CD14-positive monocyte (primary cell): Measurements from ENCODE around the gene FAM181B. TPM values are rescaled to one million over a fixed set of nuclear protein-coding genes. Genes with fewer than 3 reads are reported as not detected.

Source experiments
- DNase-seq, 3 donors: peaks; one replicate each; pipeline ENCODE4 v3.0.0-alpha.2; 2011 to 2022
- H2AFZ ChIP-seq: 2 replicates; pipeline ENCODE4 v1.6.0; 2012; ENCODE audit warnings: mild to moderate bottlenecking, low read depth, low read length, inconsistent platforms; ENCODE audit not compliant: insufficient read depth, poor library complexity, severe bottlenecking
- H3K27ac ChIP-seq, 2 donors: 1 replicate in 1 of 2; 2 replicates in 1 of 2; pipeline ENCODE4 v1.5.1; 2012 to 2013; ENCODE audit warnings: low read length in 2 of 2, control low read depth in 1 of 2, inconsistent platforms in 1 of 2, low read depth in 1 of 2, mild to moderate bottlenecking in 1 of 2
- H3K27me3 ChIP-seq, 2 donors: one replicate each; pipeline versions ENCODE4 v1.6.0 to v1.6.1; 2011 to 2013; ENCODE audit warnings: low read length in 2 of 2; ENCODE audit not compliant: control insufficient read depth in 2 of 2, insufficient read depth in 2 of 2
- H3K36me3 ChIP-seq, 2 donors: replicated peaks in 1 of 2; 1 replicate in 1 of 2; 2 replicates in 1 of 2; pipeline versions ENCODE4 v1.5.1 to v1.6.1; 2012 to 2013; ENCODE audit warnings: low read length in 2 of 2, control low read depth in 1 of 2, inconsistent platforms in 1 of 2, mild to moderate bottlenecking in 1 of 2; ENCODE audit not compliant: insufficient read depth in 2 of 2, control insufficient read depth in 1 of 2
- H3K4me1 ChIP-seq, 2 donors: 1 replicate in 1 of 2; 2 replicates in 1 of 2; pipeline versions ENCODE4 v1.5.1 to v1.6.1; 2012 to 2013; ENCODE audit warnings: low read length in 2 of 2, control low read depth in 1 of 2, inconsistent platforms in 1 of 2, mild to moderate bottlenecking in 1 of 2, moderate library complexity in 1 of 2; ENCODE audit not compliant: insufficient read depth in 2 of 2, control insufficient read depth in 1 of 2
- H3K4me2 ChIP-seq: replicated peaks from 2 replicates; pipeline ENCODE3; 2012; ENCODE audit warnings: low read length, moderate library complexity, mild to moderate bottlenecking; ENCODE audit not compliant: poor library complexity, severe bottlenecking; ENCODE audit errors: extremely low read depth
- H3K4me3 ChIP-seq, 3 experiments: fragments of 200-600 bp in 1 of 3; sonication (generic) in 1 of 3; replicated peaks in 1 of 3; 1 replicate in 2 of 3; 2 replicates in 1 of 3; pipeline ENCODE4 v1.5.1; 2011 to 2013; ENCODE audit warnings: low read length in 3 of 3, mild to moderate bottlenecking in 3 of 3, control low read depth in 2 of 3, low read depth in 2 of 3, inconsistent platforms in 1 of 3, moderate library complexity in 1 of 3
- H3K79me2 ChIP-seq: 2 replicates; pipeline ENCODE4 v1.6.0; 2012; ENCODE audit warnings: mild to moderate bottlenecking, control low read depth, inconsistent platforms, low read length, moderate library complexity; ENCODE audit not compliant: insufficient read depth
- H3K9ac ChIP-seq: 2 replicates; pipeline ENCODE4 v1.6.0; 2017; ENCODE audit warnings: low read length, mild to moderate bottlenecking; ENCODE audit not compliant: insufficient read depth, poor library complexity, severe bottlenecking
- H3K9me3 ChIP-seq, 2 donors: replicated peaks in 1 of 2; 1 replicate in 1 of 2; 2 replicates in 1 of 2; pipeline versions ENCODE4 v1.5.1 to v1.6.1; 2012 to 2013; ENCODE audit warnings: low read length in 2 of 2, control low read depth in 1 of 2; ENCODE audit not compliant: control insufficient read depth in 1 of 2, insufficient read depth in 1 of 2
- H4K20me1 ChIP-seq: 2 replicates; pipeline ENCODE4 v1.6.0; 2012; ENCODE audit warnings: mild to moderate bottlenecking, low read length, control low read depth, moderate library complexity; ENCODE audit not compliant: insufficient read depth
- H3K27ac Mint-ChIP-seq, 7 donors: one replicate each; pipeline ENCODE4 v1.8.0; 2020; ENCODE audit warnings: mild to moderate bottlenecking in 7 of 7, mixed read lengths in 7 of 7, moderate library complexity in 6 of 7, inconsistent platforms in 2 of 7
- H3K27me3 Mint-ChIP-seq, 3 donors: one replicate each; pipeline ENCODE4 v1.8.0; 2021 to 2022; ENCODE audit warnings: low read depth in 3 of 3, mild to moderate bottlenecking in 3 of 3, mixed read lengths in 3 of 3, moderate library complexity in 3 of 3, inconsistent platforms in 1 of 3
- H3K36me3 Mint-ChIP-seq, 2 donors: one replicate each; pipeline ENCODE4 v1.8.0; 2020; ENCODE audit warnings: mixed read lengths in 2 of 2, inconsistent platforms in 1 of 2, mild to moderate bottlenecking in 1 of 2
- H3K4me1 Mint-ChIP-seq: one replicate; pipeline ENCODE4 v1.8.0; 2020; ENCODE audit warnings: mild to moderate bottlenecking, mixed read lengths
- H3K4me3 Mint-ChIP-seq, 2 donors: one replicate each; pipeline ENCODE4 v1.8.0; 2020; ENCODE audit warnings: mild to moderate bottlenecking in 2 of 2, mixed read lengths in 2 of 2, moderate library complexity in 1 of 2
- H3K9me3 Mint-ChIP-seq, 7 donors: one replicate each; pipeline ENCODE4 v1.8.0; 2020 to 2022; ENCODE audit warnings: mixed read lengths in 7 of 7, mild to moderate bottlenecking in 6 of 7, moderate library complexity in 6 of 7, inconsistent platforms in 2 of 7
- WGBS: methylation state at CpG from one replicate; pipeline ENCODE4 v1.1.5; 2013; ENCODE audit warnings: missing lambda C conversion rate; ENCODE audit not compliant: insufficient coverage; 5-methylcytosine and 5-hydroxymethylcytosine counted together
- intact Hi-C, 2 donors: fragments of 100-400 bp; cut with micrococcal nuclease; formaldehyde crosslinking; loops; one replicate each; pipeline versions ENCODE4 v1.15.0 to v1.15.1; 2023
- polyA plus RNA-seq, 3 donors: library from polyadenylated mRNA; depleted of rRNA in 1 of 3; unstranded in 2 of 3; stranded (reverse) in 1 of 3; fragments of 300-500 nt in 2 of 3; fragments of >200 nt in 1 of 3; fragmentation: Illumina TruSeq in 2 of 3; gene quantifications; 1 replicate in 2 of 3; 2 replicates in 1 of 3; pipeline ENCODE4 v1.2.3, GENCODE V29; 2012 to 2021
- TF ChIP-seq, protein P1 (sequence below): fragments of 200-600 bp; IDR thresholded peaks from one replicate; pipeline ENCODE4 v1.8.0; 2022; ENCODE audit warnings: antibody characterized with exemption, mild to moderate bottlenecking

FAM181B gene
- polyA plus RNA-seq, 3 donors: not detected

DNA sequence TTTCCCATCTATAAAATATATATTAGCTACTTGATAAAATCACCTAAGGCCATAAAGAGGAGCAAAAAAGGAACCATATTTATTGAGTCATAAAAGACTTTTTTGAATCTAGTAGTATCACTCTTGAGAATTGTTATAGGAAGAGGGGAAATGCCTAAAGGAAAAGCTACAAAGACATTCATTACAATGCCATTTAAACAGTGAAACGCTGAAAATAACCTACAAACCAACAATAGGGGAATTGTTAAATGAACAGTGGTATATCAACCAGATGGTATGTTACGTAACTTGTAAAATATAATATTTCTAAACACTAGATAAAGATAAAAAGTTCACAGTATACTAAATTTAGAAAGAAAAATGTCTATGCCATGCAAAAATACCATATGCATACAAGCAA lies 47.5 kb downstream of the FAM181B start:
- no peaks in the 10 kb centered on the region for H4K20me1 ChIP-seq
- Mint-ChIP-seq H3K27ac (no peak overlapping the region), H3K27me3 (peaks cover 7 to 8% (median 7%) of the 10 kb centered on the region in 3 donors), H3K36me3 (no peaks in the 10 kb centered on the region), H3K4me1 (peaks cover 4% of the 10 kb centered on the region), H3K9me3 (peaks cover 0 to 9% (median 5%) of the 10 kb centered on the region in 7 donors), H3K4me3 (no peak overlapping the region)
- no CpG with 5 or more reads among the region's 2 CpGs for WGBS
- H3K4me3 ChIP-seq: no peak overlapping the region
- TF ChIP-seq, protein P1, sequence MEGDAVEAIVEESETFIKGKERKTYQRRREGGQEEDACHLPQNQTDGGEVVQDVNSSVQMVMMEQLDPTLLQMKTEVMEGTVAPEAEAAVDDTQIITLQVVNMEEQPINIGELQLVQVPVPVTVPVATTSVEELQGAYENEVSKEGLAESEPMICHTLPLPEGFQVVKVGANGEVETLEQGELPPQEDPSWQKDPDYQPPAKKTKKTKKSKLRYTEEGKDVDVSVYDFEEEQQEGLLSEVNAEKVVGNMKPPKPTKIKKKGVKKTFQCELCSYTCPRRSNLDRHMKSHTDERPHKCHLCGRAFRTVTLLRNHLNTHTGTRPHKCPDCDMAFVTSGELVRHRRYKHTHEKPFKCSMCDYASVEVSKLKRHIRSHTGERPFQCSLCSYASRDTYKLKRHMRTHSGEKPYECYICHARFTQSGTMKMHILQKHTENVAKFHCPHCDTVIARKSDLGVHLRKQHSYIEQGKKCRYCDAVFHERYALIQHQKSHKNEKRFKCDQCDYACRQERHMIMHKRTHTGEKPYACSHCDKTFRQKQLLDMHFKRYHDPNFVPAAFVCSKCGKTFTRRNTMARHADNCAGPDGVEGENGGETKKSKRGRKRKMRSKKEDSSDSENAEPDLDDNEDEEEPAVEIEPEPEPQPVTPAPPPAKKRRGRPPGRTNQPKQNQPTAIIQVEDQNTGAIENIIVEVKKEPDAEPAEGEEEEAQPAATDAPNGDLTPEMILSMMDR: no peak
- DNase-seq: no peak
- no peaks in the 10 kb centered on the region for H3K79me2 ChIP-seq
- H3K9ac ChIP-seq: no peak overlapping the region
- no peak overlapping the region for H3K27ac ChIP-seq
- no peaks in the 10 kb centered on the region for H3K27me3 ChIP-seq
- no peaks in the 10 kb centered on the region for H3K4me1 ChIP-seq
- H2AFZ ChIP-seq: no peak overlapping the region
- H3K36me3 ChIP-seq: no peaks in the 10 kb centered on the region
- H3K4me2 ChIP-seq: no peak overlapping the region
- intact Hi-C loops: no loop called here
- H3K9me3 ChIP-seq: peaks cover 0 to 4% of the 10 kb centered on the region in 2 donors

DNA sequence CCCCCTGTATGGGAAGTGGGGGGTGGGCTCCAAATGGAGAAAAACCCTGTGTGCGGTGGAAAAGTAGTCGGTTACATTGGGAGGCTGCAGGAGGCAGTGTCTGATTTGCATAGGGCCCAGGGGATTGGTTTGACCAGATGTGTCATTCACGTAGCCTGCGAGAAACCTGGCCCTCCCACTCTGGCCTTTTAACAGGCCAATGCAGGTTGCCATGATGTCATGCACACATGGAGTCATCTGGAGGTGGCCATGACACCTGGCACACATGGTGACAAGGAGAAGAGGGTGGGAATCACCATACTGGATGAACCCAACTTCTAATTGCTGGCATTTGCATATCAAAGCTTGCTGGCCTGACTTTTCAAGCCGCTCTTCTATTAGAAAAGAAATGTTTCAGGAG lies 50.6 kb downstream of the FAM181B start:
- H3K27ac Mint-ChIP-seq: peak overlapping the region in 1 of 7 donors; percentile 85
- no peak overlapping the region for H2AFZ ChIP-seq
- H3K4me3 ChIP-seq: no peak overlapping the region
- peaks cover 0 to 14% (median 5%) of the 10 kb centered on the region in 7 donors for H3K9me3 Mint-ChIP-seq
- TF ChIP-seq, protein P1: no peak
- H3K36me3 Mint-ChIP-seq: no peaks in the 10 kb centered on the region
- H3K9ac ChIP-seq: no peak overlapping the region
- peaks cover 4 to 8% (median 5%) of the 10 kb centered on the region in 3 donors for H3K27me3 Mint-ChIP-seq
- H3K36me3 ChIP-seq: no peaks in the 10 kb centered on the region
- intact Hi-C loops: no loop called here
- no peaks in the 10 kb centered on the region for H3K79me2 ChIP-seq
- WGBS: 85% methylated on average over 4 of the region's 5 CpGs
- H3K4me2 ChIP-seq: no peak overlapping the region
- no peak overlapping the region for H3K27ac ChIP-seq
- peaks cover 4% of the 10 kb centered on the region for H3K4me1 Mint-ChIP-seq
- H3K4me3 Mint-ChIP-seq: no peak overlapping the region
- no peak for DNase-seq
- no peaks in the 10 kb centered on the region for H4K20me1 ChIP-seq
- no peaks in the 10 kb centered on the region for H3K27me3 ChIP-seq
- no peaks in the 10 kb centered on the region for H3K4me1 ChIP-seq
- peaks cover 0 to 7% of the 10 kb centered on the region in 2 donors for H3K9me3 ChIP-seq
